Activated T-cell treated with anti-CD3 and anti-CD28 coated beads for 1 hour (primary cell): ENCODE data around the gene PCP4.
"Not testable (repeated sequence)": the region's sequence is repeated elsewhere in the genome, so short reads cannot be mapped to it uniquely, and the experiment has no call there.

Source experiments
- DNase-seq: peaks from one replicate; pipeline ENCODE4 v3.0.0-alpha.2; 2020; ENCODE audit warnings: low read depth

PCP4 gene

DNA sequence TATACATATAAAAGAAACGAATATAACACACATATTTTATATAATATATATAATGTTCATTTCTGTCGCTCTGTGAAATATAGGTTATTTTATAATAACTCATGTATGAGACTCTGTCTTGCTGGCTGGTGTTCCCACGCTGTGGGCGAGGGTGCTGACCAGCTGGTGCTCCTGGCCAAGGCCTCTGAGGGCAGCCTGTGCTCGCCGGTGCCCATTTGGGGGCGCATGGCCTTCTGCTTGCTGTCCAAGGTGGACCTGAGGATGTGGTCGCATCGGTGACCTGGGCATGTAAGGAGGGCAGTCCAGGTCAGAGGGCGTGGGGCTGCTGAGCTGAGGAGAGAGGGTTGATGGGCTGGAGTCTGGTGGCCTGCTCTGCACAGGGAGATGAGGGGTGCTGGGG is 1.1 kb upstream of the PCP4 start:
- no peak for DNase-seq

DNA sequence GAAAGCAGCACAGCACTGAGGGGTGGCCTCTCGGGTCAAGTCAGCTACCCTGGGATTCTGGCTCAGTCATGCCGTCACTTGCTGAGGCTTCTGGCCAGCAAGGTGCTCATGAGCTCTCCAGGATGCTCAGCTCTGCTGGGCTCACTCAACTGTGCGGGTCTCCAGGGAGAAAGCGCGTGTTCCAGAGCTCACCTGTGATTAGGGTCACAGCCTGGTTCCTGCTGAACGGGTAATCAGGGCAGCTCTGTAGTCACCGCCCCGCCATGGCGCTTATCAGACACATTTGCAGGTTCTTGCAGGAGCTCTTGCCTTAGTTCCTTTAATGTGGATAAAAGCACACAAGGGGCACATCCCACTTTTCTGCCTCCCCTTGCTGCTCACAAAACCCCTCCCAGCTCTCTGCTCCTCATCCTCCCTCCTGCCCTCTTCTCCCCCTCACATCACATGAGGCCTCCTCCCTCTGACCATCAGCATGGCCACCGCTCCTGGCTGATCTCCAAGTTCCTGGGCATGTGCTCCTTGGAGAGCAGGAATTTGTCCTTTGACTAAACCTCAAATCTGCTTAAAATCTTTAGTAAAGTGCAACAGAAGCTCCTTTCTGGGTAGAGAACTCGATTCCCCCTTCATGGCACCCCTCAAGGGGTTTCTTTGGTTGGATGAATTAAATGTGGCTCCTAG is 2.0 kb downstream of the PCP4 start:
- no peak for DNase-seq

DNA sequence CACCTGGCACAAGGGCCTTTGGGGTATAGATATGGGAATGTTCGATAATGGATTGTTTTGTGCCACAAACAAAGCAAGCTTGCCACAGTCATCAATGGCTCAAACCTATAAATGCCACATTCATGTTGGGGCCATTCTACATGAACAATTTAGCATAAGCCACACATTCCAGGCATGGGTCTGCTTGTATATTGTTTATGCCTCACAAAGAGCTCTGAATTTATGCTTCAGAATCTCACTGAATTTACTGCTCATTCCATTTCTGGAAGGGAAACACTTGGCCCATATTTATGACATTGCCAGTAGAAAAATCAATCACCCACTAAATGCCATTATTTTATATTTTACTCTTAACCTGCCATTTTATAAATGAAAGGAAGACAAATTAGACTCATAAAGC is 6.4 kb downstream of the PCP4 start:
- no peak for DNase-seq

DNA sequence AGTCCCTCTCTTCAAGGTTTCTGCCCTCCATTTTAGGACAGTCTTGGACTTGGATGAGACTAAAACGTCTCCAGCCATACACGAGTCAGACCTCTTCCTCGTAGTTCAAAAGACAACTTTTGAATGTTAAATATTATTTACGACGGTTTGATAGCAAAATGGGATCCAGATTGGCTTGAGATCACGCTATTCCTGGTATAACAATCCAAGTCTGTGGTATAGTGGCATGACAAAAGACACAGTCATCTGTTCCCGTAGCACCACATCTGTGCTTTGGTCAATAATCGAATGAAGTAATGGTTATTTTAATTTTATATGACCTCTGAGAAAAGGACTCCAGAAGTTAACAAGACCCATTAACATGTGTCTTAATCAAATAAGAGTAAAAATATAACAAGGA is 7.0 kb downstream of the PCP4 start:
- no peak for DNase-seq

DNA sequence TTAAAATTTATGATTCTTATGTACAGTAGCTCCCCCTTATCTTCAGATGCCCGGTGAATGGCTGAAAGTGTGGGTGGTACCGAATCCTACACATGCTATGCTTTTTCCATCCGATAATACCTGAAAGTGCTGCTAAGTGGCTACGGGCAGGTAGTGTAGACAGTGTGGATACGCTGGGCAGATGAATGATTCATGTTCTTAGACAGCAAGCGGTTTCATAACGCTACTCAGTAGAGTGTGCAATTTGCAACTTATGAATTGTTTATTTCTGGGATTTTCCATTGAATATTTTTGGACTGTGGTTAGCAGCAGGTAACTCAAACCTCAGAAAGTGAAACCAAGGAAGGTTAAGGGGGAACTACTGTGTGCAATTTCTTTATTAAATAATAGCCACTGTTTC is 7.5 kb downstream of the PCP4 start:
- no peak for DNase-seq

DNA sequence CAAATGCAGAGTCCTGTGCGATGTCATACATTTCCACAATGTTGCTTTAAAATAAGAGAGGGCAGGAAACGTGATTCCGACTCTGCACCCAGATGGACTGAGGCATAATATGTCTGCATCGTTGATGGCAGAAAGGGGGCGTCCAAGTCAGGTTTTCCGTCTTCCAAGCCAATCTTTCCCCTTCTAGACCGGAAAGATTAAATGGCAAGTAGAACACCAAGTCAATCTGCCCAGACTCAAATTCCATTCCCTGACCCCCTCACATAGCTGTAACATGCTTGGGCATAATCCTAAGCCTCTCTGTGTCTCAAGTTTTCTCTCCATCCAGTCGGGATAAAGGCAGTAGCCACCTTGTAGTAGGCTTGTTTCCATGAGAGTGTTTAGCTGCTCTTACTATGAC is 14.4 kb downstream of the PCP4 start:
- no peak for DNase-seq

DNA sequence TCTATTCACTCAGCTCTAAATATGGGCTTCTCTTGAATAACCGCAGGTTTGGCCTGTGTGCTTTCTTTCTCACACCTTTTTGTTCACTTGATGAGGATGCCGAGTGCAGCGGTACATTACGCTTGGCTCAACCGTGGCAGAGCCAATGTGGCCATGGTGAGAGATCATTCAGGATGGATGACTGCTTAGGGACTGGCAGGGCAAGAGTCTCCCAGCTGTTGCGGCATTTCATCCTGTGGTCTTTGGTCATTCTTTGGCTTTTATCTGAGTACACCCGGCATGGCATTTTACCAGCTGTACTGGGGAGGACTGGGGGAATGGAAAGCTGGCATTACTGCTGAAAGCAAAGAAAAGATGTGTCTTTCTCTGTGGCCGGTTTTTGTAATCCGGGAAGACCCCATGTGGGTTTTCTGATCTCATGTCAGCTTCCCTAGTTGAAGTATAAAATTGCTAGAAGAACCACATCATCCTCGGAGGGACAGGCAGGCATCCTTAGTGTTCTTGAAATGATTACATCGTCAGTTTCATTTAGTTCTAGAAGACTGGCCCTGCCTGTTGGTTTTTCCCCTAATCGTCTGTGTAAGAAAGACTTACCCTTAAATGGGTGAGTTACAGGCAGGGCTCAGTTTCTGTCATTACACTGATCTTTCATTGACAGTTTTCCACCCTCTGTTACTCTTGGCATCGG is 15.1 kb downstream of the PCP4 start:
- no peak for DNase-seq

DNA sequence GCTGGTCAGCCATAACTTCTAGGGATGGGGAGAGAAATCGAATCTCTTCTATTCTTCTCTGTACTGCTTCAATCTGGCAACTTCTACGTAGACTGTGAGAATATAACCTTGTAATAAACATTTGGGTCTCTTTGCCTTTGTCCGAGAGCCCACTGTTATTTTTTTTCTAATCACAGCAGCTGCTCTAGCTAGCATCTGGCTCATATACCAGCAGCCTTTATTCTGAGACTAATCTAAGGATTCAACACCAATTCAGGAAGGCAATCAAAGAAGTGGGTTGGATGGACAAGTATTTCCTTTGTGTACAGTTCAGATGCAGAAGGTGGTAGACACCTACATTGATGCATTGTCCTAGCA is 15.6 kb downstream of the PCP4 start:
- no peak for DNase-seq

DNA sequence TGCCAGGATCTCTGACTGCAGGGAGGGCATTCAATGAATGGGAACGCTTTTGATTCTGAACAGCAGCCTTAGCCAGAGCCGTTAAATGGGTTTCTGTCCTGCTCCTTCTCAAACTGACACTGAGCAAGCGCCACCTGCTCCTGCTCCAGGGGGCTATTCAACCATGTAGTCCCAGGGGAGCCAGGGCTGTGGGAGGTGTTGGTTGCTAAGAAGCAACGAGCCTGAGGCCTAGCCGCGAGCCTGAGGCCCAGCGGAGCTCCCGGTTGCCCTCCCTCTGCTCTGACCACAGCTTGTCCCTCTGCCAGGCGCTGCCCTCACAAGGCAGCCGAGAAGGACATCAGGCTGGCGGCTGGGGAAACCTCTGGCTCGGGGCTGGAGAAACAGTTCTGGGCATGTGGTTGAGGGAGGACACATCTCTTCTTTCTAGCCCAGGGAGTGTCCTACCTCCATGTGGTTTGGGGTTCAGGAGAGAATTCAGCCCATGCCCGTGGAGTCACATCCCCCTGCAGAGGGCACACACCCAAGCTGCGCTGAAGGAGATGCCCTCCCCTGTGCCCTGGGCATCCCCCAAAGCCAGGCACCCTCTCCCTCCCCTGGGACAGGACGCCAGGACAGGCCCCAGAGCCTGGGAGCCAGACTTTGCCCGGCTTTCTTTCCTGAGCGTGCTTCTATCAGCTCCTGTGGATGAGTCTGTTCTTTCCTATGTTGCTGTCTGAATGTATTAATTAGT is 18.0 kb downstream of the PCP4 start:
- no peak for DNase-seq

DNA sequence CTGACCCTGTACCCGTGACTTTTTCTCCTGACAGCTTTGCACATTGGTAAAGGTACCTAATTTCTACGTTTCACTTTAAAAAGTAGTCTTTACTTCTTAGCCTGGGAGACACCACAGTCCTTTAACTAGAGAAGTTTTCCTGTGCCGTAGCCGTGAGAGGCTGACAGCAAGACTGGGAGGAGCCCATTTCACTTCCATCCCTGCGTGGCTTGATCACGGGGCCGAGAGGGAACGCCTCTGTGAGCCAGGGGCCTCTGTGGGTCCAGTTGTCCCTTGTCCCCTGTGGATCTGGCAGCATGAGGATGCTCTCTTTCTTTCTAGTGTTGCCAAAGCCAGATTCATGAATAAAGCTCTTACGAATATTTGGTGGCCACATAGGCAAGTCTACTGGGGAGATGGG is 21.6 kb downstream of the PCP4 start:
- DNase-seq, result no peak

DNA sequence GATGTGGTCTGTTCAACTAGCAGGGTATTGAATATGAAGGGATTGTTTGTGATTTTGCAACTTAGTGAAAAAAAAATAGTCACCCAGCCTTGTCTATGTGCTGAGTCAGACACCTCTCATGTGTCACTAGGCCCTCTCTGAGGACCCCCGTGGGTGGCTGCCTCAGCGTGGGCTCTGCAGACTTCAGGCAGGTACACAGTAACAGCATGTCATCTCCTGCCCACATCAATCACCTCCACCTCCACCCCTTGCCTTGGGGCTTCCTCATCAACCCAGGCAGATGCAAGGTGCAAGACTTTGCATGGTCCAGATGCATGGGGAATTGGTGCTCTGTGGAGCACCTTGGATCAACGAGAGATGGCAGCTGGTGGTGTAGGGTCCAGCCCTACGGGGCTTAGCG is 23.9 kb downstream of the PCP4 start:
- DNase-seq, result no peak

DNA sequence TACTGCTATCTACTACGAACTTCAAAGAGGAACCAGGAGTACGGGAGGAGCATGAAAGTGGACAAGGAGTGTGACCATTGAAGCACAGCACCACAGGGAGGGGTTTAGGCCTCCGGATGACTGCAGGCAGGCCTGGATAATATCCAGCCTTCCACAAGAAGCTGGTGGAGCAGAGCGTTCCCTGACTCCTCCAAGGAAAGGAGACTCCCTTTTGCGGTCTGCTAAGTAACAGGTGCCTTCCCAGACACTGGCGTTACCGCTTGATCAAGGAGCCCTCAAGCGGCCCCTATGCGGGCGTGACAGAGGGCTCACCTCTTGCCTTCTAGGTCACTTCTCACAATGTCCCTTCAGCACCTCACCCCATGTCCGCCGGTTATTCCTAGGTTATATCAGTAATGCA is 24.6 kb downstream of the PCP4 start:
- not testable (repeated sequence) for DNase-seq

DNA sequence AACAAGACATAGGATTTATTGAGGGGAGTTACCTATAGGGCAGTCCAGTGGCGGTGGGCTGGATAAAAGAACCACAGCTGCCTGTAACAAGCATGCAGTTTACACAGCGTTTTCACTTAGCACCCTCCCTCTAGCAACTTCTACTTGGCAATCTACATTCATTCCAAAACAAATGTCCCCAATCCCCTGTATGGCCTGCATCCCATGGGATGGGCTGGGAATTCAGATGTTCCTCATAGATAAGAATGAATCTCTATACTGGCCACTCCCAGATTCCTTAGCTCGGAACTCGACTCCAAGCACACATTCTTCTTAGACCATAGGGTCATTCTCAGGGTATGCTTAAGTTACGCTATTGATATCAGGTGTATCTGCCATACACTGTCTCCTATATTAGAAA is 33.3 kb downstream of the PCP4 start:
- DNase-seq, result no peak

DNA sequence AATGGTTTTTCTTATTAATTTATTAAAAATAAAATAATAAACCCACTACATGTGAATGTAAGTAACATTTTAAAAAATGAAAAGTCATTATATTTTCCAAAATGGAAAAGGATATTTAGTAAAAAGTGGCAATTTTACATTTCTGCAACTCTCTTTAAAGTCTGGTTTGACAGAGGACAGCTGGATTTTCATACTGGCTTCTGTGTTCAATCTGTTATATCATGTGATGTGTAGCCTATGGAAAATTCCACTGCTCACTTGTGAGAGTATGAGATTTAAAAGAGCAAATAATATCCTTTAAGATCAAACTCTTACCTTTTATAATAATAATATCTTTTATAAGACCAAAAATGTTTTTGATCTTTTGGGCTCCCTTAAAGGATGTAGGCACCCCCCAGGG is 33.7 kb downstream of the PCP4 start:
- DNase-seq, result no peak

DNA sequence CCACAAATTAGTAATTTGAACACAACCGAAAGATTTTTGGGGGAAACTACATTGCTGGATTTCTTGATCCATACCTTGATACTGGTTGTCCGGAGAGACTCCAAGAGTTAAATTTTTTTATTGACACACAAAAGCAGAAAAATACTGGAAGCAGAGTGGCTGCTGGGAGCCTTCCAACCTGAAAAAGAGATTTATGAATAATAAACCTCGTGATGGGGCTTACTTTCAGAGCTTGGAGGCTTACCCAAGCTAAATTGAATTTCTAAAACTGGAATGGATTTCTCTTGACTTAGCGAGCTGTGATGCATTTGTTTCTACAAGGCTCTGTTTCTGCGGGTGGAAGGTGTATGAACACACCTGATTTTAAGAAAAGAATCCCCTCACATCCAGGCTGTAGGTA is 35.7 kb downstream of the PCP4 start:
- no peak for DNase-seq

DNA sequence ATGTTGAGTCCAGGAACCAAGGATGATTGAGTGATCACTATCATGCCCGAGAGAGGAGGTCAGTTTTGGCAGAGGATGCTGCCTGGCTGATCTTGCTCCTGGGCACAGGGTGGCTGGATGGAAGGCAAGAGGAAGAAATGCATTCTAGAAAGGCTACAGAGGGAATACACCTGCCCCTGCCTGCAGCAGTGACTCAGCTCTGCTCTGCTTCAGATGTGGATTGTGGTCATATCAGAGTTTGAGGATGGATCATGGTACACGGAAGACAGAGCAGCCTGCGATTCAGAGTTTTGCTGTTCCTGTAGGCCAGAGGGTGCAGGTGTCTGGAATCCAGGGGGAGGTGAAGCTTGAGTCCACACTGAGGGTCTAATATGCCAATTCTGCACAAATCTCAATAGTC is 37.2 kb downstream of the PCP4 start:
- DNase-seq, result no peak

DNA sequence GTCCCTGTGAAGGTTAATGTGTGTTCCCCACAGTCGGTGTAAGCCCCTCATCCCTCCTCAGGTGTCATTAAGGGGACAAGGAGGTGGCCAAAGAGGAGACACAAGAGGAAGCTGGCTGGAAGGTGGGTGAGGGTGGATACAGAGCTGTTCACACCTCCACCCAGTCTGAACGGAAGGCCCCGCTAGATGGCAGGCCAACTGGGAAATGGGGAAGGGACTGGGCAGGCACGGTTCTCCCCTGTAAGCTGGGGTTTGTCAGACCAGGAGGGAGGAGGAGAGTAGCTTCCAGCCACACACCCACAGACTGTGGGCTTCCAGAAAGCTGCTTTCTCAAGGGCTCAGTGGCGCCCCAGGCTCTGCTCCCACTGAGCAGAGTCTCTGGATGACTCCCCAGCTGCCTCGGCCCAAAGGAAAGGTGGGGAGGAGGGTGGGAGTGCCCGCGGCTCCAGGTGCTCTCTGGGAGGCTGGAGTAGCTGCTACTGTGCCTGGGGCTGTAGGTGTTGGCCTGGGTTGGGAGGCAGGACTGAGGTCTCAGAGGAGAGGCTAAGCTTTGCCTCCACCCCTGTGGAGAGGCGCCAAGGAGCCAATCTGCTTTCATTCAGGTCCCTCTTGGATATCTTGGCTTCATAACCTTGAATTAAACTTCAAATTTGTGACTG is 41.2 kb downstream of the PCP4 start:
- DNase-seq, result no peak

DNA sequence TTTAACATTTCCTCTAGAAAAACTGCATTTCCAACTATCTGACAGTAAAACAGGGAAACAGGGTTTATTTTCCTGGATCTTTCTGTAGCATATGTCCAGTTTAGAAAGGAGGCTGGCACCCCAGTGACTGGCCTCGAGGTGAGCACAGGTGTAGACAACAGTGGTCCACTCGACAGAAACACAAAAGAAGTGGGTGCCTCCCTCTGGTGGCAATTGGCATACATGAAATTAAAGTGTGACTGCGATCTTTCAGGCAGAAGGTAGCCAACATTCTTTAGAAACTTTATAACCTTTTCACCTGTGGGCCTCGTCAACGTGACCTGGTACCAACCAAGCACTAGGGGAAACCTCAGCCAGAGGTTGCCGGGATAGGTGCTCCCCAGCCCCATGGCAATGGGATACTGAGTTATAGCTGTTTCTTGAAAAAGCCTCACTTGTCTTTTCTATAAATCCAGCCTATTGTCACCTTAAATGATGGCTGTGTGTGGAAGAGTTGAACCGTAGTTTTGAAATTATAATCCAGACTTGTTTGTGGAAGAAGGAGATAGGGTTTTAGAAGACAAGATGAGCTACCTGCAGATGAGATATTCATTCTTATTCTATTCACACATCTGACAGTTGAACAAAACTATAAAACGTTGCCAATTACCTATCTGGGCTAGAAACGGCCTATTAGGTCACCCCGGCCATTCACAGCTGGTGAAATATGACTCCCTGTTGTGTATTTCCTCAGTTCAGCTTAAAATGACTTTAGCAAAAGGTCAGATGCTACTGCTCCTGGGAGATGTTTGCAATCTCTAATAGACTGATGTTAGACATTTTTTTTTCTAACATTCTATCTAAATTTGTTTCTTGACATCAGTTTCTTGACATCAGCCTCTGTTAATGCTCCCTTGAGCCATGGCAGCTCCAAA is 44.3 kb downstream of the PCP4 start:
- DNase-seq, result no peak

DNA sequence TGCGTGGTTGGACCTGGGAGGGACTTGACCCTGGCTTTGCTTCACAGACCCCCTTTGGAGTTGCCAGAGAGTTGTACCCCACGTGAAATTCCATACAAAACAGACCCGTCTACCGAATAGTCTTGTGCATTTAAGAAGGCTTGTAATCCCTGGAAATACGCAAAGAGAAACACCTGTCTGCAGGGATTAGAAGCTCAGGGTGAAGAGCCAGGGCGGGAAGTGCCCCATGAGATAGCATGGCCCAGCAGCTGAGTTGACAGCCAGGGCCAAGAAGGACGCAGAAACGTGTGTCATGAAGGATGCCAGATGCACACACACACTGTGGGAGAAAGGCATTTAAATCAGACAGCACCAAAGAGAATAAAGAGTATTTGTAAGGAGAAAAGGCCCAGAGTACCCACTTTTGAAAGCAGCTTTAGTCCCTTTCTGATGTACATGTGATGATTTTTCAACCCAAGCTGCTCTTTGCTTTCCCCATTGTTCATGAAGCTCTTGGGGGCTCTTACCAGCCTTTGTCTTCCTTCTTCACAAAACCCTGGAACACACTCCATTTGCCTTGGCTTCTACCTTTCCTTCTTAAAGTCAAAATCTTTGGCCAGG is 46.6 kb downstream of the PCP4 start:
- no peak for DNase-seq

DNA sequence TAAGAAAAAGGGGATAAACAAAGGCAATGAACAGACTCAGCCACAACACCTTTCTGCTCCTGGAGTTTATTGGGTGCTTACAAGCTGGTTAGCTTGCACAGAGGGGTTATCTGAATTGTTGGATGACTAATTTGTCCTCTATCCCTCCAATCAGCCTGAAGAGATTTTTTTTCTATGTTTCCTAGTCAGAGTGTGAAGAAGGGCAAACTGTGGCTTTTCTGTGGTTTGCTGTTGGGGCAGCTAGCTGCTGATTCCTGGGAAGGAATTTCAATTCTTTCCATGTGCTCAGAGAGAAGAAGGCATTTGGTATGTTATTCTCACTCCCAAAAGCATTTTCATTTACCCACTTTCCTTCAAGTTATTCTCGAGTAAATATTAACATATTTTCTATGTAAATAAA is 48.6 kb downstream of the PCP4 start:
- no peak for DNase-seq

DNA sequence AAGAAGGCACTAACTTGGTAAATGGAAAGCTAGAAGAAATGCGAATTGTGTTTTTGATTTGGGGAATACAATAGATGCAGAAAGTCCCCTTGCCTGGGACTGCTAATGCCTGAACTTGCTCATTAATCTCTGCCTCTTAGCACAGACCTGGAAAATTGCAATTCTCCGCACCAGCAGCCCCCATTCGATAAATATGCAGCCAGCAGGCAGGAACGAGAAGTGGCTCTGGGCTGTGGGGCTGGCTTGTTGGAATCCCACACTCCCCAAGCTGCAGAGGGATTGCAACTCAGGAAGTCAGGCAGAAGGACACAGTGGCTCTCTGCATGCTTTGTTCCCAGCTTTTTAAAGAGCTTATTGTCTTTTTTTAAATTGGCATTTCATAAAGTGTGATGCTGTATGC is 51.3 kb downstream of the PCP4 start:
- no peak for DNase-seq

DNA sequence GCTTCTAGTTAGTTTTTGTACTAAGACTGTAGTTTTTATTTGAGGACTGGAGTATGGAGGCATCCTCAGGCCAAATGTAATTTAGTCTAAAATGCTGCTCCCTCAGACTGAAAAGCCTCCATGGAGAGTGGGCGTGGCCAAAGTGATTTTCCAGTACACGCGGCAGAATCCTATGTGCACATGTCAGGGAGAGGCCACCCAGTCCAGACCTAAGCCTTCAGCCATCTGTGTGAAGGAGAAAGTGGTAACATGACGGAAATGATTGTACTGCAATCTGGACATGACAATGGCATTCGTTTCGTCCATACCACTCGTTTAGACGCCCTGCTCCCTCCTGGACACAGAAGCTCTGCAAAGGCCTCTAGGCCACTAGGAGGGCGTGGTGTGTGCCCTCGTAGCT is 56.2 kb downstream of the PCP4 start:
- no peak for DNase-seq
